Fibroblast of lung (primary cell): Measurements from ENCODE around the gene TTLL11.

Experiments used
- EZH2 ChIP-seq: IDR thresholded peaks from 2 replicates; pipeline ENCODE4 v1.5.1; 2012; ENCODE audit warnings: low read length, control low read depth, mild to moderate bottlenecking; ENCODE audit errors: missing control alignments
- TF ChIP-seq, protein P1 (sequence below), 2 donors: IDR thresholded peaks in 1 of 2; conservative IDR thresholded peaks in 1 of 2; 1 replicate in 1 of 2; 2 replicates in 1 of 2; pipeline ENCODE4 v1.5.1; 2011 to 2012; ENCODE audit warnings: low read length in 2 of 2, control low read depth in 1 of 2, inconsistent platforms in 1 of 2, low read depth in 1 of 2, mild to moderate bottlenecking in 1 of 2

DNA sequence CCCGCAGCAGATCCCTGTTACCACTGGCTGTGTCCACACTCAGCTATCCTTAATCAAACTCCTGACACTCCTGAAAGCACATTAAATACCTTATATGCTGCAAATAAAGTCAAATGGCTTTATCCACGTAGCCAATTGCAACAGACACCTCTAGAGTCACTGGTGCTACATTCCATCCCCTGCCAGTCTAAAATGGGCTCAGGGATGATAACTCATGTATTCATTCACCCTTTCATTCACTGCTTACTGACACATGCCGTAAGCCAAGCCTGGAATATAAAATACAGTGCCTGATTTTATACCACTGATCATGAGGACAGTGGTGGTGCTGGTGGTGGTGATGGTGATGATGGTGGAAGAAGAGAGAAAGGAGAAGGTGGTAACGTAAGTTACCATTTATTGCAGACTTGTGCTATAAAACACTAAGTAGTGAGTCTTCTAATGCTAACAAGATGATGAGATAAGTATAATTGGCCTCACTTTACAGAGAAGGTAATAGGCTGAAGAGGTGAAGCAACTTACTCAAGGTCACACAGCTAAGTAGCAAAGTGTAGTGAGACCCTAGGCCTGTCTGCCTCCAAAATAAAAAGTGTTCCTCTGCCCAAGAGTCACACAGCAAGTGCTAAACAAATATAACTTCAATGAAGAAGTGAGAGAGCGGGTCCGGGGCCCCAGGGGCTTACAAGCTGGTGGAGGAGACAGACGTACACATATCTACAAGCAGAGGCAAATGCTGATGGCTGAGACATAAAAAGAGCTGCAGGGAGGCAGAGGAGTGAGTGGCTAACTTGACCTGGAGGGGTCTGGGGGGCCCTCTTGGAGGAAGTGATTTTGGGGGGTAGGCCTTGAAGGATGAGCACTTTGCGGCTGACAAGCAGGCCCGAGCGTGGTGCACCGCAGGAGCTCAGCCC lies 1.2 kb downstream of the TTLL11 start:
- no peak for TF ChIP-seq EZH2
- TF ChIP-seq, protein P1, sequence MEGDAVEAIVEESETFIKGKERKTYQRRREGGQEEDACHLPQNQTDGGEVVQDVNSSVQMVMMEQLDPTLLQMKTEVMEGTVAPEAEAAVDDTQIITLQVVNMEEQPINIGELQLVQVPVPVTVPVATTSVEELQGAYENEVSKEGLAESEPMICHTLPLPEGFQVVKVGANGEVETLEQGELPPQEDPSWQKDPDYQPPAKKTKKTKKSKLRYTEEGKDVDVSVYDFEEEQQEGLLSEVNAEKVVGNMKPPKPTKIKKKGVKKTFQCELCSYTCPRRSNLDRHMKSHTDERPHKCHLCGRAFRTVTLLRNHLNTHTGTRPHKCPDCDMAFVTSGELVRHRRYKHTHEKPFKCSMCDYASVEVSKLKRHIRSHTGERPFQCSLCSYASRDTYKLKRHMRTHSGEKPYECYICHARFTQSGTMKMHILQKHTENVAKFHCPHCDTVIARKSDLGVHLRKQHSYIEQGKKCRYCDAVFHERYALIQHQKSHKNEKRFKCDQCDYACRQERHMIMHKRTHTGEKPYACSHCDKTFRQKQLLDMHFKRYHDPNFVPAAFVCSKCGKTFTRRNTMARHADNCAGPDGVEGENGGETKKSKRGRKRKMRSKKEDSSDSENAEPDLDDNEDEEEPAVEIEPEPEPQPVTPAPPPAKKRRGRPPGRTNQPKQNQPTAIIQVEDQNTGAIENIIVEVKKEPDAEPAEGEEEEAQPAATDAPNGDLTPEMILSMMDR (conservative IDR thresholded peaks at IDR 0.05 in 1 of 2, IDR thresholded peaks at IDR 0.05 in 1 of 2; ENCODE audit: low read depth in 1 of 2, low read length in 2 of 2), result no peak
